Cortex of kidney (tissue), 1 donor: ENCODE data around the gene ERGIC2.
"Not testable (repeated sequence)": the region's sequence is repeated elsewhere in the genome, so short reads cannot be mapped to it uniquely, and the experiment has no call there.

Source experiments
- DNase-seq: peaks from one replicate; lab custom pipeline; 2025; lab: John Stamatoyannopoulos, UW

Gene ERGIC2, protein sequence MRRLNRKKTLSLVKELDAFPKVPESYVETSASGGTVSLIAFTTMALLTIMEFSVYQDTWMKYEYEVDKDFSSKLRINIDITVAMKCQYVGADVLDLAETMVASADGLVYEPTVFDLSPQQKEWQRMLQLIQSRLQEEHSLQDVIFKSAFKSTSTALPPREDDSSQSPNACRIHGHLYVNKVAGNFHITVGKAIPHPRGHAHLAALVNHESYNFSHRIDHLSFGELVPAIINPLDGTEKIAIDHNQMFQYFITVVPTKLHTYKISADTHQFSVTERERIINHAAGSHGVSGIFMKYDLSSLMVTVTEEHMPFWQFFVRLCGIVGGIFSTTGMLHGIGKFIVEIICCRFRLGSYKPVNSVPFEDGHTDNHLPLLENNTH

DNA sequence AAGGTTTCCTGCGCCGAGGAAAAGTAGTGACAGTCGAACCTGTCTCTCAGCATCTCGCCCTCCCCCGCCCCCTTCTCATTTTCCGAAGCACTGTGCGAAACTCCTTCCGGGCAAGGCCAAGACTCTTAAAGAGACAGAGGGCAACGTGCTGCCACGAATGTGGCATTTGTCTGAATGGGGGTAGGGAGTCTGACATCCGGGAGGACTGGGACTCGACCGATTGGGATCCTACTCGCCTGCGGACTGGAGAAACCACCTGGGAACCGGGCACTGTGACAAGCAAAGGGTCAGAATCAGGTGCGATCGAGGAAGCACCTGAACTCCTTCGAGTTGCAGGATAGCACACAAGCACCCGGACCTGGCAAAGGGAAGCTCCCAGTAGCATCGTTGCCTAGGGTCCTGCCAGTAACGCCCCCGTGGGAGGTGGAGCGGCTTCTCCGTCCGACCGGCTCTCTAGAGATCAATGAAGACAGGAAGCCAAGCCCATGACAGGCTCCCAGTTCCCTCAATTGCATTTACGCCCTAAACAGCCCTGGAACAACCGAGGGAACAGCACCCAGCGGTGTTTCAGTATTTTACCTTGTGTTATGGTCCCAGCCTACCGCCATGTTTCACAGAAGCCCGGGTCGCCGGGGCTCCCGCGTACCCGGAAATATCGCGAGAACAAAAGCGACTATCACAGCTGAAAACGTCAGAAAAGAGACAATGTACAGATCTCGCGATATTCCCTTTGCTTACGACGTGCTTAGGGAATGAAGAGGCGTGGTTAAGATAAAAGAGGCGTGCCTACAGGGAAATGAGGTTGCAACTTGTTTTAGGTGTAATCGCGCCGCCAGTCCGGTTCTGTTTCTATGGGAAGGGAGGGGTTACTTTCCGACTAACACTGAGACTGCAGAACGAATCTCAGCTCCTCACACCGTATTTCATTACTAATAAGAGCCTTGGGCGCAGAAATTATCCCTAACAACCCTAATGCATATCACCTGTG lies at the start of gene ERGIC2:
TSS of gene ERGIC2 (minus strand) at position 637 of the 988 bp plus-strand sequence. CDS start 9,539 bp downstream, outside the sequence.
- DNase-seq: no peak

DNA sequence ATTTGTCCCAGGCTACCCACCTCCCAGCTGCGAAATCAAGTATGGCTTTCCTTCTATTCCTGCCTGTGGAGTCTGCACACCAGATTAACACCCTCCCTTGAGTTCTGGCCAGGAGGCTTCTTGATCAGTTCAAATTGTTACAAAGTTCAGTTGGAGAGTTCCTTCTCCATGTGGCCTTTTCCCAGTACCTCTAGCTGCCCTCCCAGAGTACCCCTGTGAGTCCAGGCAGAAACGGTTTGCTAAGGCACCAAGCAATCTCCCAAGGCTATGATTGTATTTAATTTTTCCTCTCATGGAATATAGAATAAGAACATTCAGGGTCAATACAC lies 49.7 kb upstream of the ERGIC2 start:
- DNase-seq: no peak

DNA sequence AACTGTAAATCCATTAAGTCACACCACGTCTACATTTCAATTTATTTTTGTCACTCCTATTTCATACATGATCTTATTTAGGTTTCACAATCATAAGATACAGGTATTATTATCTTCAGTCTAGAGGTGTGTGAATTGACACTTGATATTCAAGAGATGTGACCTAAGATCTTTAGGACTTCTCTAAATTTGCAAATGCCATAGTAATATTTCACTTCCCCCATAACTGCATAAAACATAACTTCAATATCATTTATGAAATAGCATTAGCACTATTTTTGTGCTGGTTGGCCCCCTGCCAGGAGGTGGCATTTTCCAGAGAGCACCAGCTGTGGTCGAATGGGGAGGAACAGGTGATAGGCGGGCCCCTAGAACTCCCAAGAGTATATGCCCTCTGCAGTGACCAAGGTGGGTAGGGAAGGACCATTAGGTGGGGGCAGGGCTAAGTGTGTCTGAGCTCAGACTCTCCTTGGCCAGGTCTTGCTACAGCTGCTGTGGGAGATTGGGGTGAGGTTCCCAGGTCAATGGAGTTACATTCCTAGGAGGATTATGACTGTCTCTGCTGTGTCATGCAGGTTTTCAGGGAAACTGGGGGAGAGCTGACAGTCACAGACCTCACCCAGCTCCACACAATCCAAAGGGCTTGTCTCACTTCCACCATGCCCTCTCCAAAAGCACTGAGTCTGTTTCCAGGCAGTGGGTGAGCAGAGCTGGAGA lies 49.2 kb upstream of the ERGIC2 start:
- DNase-seq: no peak

DNA sequence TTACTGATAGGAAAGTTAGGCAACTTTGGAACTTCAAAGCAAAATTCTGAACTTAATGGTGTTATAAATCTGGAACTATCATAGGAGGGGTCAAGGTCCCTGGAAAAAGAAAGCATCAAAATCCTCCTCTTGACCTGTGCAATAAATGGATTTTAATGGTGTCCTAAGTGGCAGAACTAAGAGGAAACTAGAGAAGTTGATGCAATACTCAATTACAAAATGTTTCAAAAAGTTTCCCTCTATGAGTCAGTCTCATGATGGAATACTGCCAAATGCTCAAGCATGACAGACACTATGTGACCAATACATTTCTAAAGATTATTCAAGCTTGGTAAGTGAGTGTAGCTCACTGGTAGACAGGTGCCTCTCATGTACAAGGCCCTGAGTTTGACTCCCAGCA lies 47.7 kb upstream of the ERGIC2 start:
- no peak for DNase-seq

DNA sequence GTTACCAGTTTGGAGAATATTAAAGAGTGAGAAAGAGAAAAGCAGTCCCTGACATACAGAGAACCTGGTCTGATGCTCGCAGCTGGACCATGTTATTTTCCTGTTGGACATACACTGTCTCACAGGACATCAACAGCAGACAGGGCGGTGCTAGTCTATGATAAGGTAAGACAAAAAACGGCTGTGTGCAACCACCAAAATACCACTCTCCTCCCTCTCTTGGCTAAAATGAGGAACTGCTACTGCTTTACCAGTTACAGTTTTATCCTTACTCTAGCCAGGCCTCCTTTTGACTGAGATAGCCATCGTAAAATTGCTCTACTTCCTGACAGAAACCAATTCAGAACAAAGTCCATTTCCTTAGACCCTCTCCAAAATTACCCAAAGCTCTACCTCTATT lies 47.0 kb upstream of the ERGIC2 start:
- no peak for DNase-seq

DNA sequence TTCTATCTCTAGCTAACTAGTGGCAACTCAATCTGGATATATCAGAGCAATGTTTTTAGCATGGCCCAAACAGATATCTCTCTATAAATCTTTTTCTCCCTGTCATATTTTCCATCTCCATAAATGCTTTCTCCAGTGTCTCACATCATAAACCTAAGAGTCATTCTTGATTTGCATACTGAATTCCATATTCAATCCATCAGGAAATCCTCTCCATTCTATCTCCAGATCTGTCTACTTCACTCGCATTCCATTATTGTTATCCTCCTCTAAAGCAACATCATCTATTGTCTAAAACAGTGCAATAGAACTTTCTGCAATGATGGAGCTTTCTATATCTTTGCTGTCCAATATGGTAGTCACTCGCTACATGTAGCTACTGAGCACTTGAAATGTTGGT lies 45.5 kb upstream of the ERGIC2 start:
- no peak for DNase-seq

DNA sequence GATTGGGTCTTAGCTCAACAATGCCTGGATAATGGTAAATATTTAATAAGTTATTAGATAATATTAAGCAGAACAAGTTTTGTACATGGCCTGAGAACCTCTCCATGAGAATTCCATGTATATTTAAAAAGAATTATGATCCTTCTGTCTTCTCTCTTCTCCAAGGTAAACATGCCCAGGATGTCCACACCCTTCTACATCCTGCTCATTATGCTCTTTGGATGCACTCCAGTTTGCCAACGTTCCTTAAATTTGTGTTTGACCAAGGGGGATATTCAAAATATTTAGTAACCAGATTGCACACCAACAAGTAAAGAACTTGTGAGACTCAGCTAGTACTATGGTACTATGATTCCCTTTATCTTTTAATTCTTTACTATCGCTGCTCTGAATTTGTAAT lies 44.8 kb upstream of the ERGIC2 start:
- no peak for DNase-seq

DNA sequence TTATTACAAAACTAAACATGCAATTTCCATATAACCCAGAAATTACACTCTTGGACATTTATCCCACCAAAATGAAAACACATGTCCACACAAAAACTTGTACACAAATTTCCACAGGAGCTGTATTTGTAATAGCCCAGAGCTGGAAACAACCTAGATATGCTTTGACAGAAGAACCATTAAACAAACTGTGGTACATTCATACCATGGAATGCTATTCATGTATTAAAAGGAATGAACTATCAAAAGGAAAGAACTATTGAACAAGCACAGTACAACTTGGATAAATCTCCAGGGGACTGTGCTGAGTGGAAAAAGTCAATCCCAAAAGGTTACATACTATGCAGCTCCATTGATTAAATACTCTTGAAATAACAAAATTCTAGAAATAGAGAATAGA lies 35.8 kb upstream of the ERGIC2 start:
- no peak for DNase-seq

DNA sequence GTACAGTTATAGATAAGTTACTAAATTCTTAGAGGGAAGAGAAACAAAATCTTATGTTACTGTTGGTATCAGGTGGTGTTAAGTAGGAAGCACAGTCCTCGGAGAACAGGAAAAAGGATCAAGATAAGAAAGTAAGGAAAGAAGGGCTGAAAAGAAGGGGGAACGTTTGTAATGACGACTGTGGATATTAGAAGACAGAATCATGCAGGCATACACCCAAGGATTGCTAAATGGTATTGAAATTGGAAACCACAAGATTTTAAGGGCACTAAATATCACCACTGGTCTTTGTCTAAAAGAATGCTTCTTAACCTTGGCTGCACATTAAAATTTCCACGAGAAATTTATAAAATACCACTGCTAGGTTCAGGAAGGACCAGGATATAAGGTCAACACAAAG lies 34.1 kb upstream of the ERGIC2 start:
- DNase-seq: no peak

DNA sequence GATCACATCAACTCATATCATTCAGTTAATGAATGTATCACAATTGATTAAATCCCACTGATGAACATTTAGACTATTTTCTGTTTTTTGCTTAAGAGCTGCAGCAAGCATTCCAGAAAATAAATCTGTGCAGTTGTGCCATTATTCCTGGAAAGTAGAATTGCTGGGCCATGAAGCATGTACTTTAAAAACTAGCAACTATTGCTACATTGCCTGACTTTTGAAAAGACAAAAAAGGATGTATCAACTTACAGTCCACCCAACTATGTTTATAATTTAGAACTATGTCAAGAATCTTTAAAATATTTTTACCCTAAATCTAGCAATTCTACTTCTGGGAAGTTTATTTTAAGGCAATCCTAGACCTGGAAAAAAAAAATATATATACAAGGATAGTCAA lies 33.4 kb upstream of the ERGIC2 start:
- DNase-seq: no peak

DNA sequence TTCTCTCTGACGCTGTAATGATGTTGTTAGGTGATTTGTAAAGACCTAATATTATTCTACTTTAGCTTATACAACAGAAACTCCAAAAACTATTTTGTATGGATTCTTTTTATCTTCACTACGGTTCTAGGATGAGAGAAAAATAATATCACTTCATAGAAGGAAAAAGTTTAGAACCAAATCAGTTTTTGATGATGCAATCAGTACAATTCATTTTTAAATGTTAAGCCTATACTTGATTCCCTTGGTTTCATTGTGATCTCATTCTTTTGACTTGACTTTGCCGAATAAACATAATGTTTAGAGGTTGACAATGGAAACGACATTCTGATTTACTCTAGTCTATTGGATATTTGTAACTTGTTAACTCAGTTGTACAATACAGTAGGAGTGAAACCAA lies 24.6 kb upstream of the ERGIC2 start:
- no peak for DNase-seq

DNA sequence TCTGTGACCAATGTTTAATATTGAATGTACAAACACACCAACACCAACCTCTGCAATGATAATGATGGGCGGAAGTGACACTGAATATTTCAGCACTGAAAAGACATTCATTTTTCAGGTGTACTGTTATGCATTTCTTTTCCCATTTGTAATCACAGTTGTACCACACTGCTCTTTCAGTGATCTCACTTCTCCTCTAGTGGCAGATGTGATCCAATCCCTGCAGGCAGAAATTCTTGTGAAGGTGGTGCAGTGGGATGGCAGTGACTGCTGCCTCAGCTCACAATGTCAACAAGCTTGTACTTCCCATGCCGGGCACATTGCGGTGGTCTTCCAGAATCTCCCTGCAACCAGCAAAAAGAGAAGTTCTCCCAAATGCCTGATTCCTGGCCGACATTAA lies 23.0 kb upstream of the ERGIC2 start:
- no peak for DNase-seq

DNA sequence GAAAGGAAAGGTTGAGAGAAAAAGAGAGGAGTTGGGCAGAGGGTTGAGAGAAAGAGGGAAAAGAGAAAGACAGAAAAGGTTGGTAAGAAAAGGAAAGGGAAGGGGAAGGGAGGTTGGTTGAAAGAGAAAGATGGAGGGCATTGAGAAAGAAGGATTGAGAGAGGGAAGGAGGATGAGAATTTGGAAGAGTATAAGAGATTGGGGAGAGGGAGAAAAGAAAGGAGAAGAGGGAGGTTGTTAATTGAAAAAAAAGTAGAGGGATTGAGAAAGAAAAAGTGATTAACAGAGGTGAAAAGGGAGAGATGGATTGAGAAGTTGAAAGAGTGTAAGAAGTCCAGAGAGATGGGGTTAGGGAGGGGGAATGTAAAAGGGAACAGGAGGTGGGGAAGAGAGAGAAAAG lies 21.5 kb upstream of the ERGIC2 start:
- DNase-seq: no peak

DNA sequence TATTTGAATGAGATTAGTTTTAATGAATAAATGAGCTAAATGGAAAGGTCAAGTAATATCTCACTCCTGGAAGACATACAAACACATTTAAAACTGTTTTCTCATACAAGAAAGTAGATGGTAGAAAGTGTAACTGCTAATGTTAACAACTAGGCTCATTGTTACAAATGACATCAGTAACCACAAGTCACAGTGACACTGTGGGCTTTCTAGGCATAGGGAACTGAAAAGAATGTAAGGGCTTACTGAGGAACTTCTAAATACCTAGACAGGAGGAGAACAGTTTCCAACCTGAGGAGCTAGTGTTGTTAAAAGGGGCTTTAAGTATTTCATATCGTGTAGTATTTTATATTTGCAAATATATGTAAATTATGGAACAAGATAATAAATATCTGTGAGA lies 17.5 kb upstream of the ERGIC2 start:
- DNase-seq: no peak

DNA sequence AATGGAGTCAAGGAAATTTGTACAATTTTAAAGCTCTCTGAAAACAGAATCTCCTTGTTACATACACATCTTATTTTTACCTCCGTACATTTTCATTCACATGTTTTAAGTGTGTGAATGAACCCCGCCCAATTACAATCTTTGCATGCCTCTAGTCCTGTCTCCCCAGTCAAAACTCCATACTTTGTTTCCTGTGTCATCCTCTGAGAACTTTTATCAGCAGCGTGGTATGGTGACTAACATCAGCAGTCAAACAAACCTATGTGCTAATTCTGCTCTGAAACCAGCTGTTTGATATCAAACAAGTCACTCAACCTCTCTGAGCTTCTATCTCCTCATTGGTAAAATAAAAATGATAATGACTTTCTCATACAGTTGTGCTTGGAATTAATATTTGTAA lies 15.8 kb upstream of the ERGIC2 start:
- DNase-seq: no peak

DNA sequence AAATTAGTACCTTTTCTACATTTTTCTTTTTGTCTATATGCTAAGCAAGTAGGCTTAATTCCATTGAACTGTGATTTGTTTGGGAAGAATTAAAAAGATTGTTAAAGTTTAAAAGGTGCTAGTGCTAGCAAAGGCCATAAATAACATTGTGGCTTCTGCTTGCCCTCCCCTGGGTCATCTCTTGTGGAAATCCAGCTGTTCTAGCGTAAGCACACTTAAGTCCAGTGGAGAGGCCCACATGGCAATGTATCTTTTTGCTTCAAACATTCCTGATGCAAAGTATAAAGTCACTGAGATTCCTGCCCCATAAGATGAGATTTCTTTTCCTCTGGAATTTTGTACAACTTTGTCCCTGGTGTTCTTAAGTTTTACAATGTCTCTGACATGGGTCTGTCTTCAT lies 14.4 kb upstream of the ERGIC2 start:
- no peak for DNase-seq

DNA sequence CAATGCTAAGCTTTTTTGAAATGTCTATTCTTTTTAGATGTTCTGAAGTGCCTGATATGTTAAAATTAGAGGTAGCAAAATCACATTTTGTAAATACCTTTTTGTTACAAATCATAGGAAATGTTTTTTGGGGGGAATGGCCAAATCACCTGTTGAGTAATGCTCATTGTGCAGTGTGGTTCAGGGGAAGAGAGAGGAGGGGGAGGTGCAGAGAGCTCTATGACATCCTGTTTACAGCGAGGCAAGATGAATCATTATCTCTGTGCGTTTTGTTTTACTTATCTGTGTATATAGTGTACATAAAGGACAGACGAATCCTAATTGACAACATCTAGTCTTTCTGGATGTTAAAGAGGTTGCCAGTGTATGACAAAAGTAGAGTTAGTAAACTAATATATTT lies 9.4 kb upstream of the ERGIC2 start:
- DNase-seq: not testable (repeated sequence)

DNA sequence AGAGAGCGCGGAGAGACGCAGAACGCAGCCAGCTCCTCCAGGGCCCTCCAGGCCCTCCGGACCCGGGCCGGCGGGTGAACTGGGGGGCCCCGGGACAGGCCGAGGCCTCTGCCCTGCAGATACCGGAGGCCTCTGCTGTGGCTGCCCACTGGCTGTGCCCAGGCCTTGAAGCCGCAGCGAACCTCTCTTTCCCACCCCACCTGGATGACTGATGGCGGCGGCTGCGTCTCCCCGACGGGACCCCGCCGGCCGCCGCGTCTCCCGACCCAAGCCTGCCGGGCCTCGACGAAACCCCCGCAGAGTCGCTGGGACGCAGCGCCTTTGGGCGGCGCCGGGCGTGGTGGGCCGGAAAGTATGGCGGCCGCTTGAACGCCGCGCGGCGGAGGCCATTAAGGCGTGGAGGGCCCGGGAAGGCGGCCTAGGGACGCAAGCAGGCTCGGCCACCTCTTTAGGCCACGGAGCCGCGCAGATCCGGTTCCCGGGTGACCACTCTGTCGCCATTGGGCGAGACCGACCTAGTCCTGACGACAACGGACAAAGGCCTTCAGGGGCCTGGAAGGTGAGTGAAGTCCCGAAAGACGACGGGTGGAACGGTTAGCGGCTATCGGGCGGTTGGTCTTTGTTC lies 8.4 kb upstream of the ERGIC2 start:
- no peak for DNase-seq

DNA sequence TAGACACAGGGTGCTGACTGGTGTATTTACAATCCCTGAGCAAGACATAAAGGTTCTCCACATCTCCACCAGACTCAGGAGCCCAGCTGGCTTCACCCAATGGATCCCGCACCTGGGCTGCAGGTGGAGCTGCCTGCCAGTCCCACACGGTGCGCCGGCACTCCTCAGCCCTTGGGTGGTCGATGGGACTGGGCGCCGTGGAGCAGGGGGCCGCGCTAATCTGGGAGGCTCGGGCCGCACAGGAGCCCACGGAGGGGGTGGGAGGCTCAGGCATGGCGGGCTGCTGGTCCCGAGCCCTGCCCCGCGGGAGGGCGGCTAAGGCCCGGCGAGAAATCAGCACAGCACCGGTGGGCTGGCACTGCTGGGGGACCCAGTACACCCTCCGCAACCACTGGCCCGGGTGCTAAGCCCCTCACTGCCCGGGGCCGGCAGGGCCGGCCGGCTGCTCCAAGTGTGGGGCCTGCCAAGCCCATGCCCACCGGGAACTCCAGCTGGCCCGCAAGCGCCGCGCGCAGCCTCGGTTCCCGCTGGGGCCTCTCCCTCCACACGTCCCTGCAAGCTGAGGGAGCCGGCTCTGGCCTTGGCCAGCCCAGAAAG lies 5.2 kb upstream of the ERGIC2 start:
- not testable (repeated sequence) for DNase-seq

DNA sequence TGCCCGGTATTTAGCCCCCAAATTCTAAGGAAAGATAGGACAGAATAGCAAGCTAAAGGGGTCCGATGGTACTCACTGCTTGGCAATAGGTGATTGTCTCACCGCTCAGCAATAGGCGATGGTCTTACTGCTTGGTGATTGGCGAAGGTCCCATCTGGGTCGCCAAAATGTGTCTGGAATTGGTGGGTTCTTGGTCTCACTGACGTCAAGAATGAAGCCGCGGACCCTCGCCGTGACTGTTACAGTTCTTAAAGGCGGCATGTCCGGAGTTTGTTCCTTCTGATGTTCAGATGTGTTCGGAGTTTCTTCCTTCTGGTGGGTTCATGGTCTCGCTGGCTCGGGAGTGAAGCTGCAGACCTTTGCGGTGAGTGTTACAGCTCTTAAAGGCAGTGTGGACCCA lies 4.2 kb upstream of the ERGIC2 start:
- not testable (repeated sequence) for DNase-seq

DNA sequence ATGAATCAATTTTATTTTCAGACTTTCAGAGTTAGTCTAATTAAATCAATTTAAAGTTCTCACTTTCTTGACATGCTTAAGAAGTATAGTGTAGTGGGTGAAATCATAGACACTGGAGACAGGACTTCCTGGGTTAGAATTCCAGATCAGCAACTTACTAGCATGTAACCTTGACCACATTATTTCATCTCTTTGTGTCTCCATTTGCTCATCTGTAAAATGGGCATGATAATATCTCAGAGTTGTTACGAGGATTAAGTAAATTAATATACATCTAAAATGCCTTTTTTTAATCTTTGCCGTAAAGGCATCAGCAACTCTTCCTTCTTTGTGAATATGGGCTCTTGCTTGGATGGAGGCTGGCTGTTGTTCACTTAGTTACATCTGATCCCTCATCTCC lies 1.3 kb upstream of the ERGIC2 start:
- DNase-seq: no peak

DNA sequence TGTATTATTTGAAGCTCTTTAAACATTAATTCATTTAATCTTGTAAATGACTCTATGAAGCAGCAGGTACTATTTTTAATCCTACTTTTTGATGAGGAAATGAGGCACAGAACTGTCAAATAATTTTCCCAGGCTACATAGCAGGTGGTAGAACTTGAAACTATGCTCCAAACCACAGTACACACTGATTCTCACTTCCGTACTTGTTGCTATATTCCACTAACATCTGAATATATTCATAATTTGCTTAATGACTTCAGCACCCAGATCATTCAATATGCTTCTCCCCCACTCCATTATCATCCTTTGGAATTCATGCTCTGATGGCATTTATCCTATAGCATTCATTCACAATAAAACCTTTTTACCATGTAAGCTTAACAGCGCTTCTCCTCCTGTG lies 4.9 kb downstream of the ERGIC2 start:
- no peak for DNase-seq
